Body of pancreas (tissue), 4 donors: ENCODE results near the gene RNF151.

ENCODE experiments used
- POLR2A ChIP-seq, 3 donors: fragments of 450-650 bp; IDR thresholded peaks; one replicate each; pipeline ENCODE4 v1.6.1; 2016; ENCODE audit warnings: antibody characterized with exemption in 3 of 3, mild to moderate bottlenecking in 2 of 3
- TF ChIP-seq, protein P1 (sequence below), 7 experiments: fragments of 450-650 bp in 4 of 7; fragments of 200-600 bp in 3 of 7; sonication (generic) in 3 of 7; IDR thresholded peaks; one replicate each; pipeline ENCODE4 v1.5.1; 2016 to 2019; ENCODE audit warnings: antibody characterized with exemption in 7 of 7

DNA sequence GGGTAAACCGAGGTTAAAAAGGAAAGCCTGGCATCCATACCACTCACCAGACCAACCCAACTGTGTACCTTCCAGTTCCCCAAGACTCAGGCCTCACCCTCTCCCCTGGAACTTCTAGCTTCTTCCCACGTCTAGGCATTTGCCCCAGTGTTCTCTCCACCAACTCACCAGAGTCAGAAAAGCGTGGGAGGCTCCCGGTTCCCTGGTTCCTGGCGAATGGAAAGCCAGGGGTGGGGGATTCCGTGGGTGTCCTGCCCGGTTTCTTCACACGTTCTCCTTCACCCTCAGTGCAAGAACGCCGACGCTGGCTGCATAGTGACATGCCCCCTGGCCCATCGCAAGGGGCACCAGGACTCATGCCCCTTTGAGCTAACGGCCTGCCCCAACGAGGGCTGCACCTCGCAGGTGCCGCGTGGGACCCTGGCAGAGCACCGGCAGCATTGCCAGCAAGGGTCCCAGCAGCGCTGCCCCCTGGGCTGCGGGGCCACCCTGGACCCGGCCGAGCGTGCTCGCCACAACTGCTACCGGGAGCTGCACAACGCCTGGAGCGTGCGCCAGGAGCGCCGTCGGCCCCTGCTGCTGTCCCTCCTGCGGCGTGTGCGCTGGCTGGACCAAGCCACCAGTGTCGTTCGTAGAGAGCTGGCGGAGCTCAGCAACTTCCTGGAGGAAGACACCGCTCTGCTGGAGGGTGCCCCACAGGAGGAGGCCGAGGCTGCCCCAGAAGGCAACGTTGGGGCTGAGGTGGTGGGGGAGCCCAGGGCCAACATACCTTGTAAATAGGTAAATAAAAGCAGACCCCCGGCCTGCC, 1.7 kb downstream of the RNF151 start:
- TF ChIP-seq, protein P1, sequence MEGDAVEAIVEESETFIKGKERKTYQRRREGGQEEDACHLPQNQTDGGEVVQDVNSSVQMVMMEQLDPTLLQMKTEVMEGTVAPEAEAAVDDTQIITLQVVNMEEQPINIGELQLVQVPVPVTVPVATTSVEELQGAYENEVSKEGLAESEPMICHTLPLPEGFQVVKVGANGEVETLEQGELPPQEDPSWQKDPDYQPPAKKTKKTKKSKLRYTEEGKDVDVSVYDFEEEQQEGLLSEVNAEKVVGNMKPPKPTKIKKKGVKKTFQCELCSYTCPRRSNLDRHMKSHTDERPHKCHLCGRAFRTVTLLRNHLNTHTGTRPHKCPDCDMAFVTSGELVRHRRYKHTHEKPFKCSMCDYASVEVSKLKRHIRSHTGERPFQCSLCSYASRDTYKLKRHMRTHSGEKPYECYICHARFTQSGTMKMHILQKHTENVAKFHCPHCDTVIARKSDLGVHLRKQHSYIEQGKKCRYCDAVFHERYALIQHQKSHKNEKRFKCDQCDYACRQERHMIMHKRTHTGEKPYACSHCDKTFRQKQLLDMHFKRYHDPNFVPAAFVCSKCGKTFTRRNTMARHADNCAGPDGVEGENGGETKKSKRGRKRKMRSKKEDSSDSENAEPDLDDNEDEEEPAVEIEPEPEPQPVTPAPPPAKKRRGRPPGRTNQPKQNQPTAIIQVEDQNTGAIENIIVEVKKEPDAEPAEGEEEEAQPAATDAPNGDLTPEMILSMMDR (IDR thresholded peaks at IDR 0.05), result no peak
- TF ChIP-seq POLR2A (IDR thresholded peaks at IDR 0.05), result no peak
